Dendritic cell treated with granulocyte-macrophage colony-stimulating factor and Interleukin-4, amounts not matched to agents 40 ng/mL and 50 ng/mL, for 4 days (primary cell): ENCODE results near the gene KCTD7.
"Not testable (repeated sequence)": the region's sequence is repeated elsewhere in the genome, so short reads cannot be mapped to it uniquely, and the experiment has no call there.

ENCODE experiments used
- H3K27ac Mint-ChIP-seq: one replicate; pipeline ENCODE4 v1.8.0; 2022; ENCODE audit warnings: mild to moderate bottlenecking, mixed read lengths
- H3K27me3 Mint-ChIP-seq: one replicate; pipeline ENCODE4 v1.8.0; 2022; ENCODE audit warnings: mild to moderate bottlenecking, mixed read lengths
- H3K36me3 Mint-ChIP-seq: one replicate; pipeline ENCODE4 v1.8.0; 2022; ENCODE audit warnings: low read depth, mixed read lengths
- H3K4me1 Mint-ChIP-seq: one replicate; pipeline ENCODE4 v1.8.0; 2022; ENCODE audit warnings: low read depth, mixed read lengths
- H3K4me3 Mint-ChIP-seq: one replicate; pipeline ENCODE4 v1.8.0; 2022; ENCODE audit warnings: mild to moderate bottlenecking, moderate library complexity, mixed read lengths
- H3K9me3 Mint-ChIP-seq: one replicate; pipeline ENCODE4 v1.8.0; 2022; ENCODE audit warnings: mixed read lengths
- intact Hi-C: fragments of 100-400 bp; cut with micrococcal nuclease; formaldehyde crosslinking; loops from one replicate; pipeline ENCODE4 v1.15.0; 2022

KCTD7 gene

DNA sequence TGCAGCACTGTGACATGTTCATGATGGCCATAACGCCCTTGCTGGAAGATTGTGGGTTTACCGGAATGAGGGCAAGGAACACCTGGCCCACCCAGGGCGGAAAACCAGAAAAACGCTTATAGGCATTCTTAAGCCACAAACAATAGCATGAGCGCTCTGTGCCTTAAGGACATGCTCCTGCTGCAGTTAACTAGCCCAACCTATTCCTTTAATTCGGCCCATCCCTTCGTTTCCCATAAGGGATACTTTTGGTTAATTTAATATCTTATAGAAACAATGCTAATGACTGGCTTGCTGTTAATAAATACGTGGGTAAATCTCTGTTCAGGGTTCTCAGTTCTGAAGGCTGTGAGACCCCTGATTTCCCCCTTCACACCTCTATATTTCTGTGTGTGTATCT lies 34.6 kb upstream of the KCTD7 start:
- intact Hi-C loops: loop anchor here (5.0 kb wide), 1 partner anchor 102 kb away; no protein-coding TSS in a partner anchor
- H3K36me3 Mint-ChIP-seq: peaks cover 28% of the 10 kb centered on the region

DNA sequence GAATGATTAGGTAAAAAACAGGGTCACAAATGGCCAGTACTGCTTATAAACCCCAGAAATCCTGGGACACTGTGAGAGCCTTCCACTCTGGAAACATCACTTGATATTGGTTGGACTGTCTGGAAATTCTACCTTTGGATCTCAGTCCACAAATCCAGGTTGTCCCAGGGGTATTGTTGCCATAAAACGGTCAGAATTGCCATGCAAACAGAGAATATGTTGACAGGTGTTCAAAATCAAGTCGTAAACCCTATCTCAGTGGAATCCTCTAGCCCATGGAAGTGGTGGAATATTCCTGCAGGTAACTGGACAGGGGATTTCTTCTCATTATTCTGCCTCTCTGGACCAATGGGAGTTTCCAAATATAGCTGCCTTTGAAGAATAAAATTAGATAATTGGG lies 31.2 kb upstream of the KCTD7 start:
- intact Hi-C loops: no loop called here
- no peaks in the 10 kb centered on the region for H3K9me3 Mint-ChIP-seq
- no peaks in the 10 kb centered on the region for H3K36me3 Mint-ChIP-seq
- no peak overlapping the region for H3K4me3 Mint-ChIP-seq
- H3K27ac Mint-ChIP-seq: no peak overlapping the region
- peaks cover 19% of the 10 kb centered on the region for H3K27me3 Mint-ChIP-seq
- peaks cover 10% of the 10 kb centered on the region for H3K4me1 Mint-ChIP-seq

More for the DNA sequence above, 34.6 kb upstream of the KCTD7 start:
- H3K9me3 Mint-ChIP-seq, H3K27ac Mint-ChIP-seq, H3K4me3 Mint-ChIP-seq: not testable (repeated sequence)
- H3K4me1 Mint-ChIP-seq: peaks cover 33% of the 10 kb centered on the region
- H3K27me3 Mint-ChIP-seq: peaks cover 17% of the 10 kb centered on the region

DNA sequence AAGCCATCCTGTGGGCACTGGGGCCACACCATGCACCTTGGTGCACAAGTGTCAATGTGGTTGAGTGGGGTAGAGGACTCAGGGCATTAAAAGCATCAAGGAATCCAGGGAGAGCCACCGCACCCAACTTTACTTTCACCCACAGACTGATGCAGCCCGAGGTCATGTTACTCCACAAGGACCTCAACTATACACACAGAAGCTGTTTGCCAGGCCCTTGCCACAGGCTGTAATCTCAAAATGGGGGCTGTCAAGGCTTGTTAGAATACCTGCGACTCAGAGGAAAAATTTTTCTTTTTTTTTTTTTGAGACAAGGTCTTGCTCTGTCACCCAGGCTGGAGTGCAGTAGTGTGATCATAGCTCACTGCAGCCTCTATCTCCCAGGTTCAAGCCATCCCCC lies 26.5 kb upstream of the KCTD7 start:
- Mint-ChIP-seq H3K9me3 (no peaks in the 10 kb centered on the region), H3K27ac (no peak overlapping the region), H3K27me3 (peaks cover 13% of the 10 kb centered on the region), H3K36me3 (no peaks in the 10 kb centered on the region), H3K4me3 (no peak overlapping the region), H3K4me1 (no peaks in the 10 kb centered on the region)
- intact Hi-C loops: no loop called here

DNA sequence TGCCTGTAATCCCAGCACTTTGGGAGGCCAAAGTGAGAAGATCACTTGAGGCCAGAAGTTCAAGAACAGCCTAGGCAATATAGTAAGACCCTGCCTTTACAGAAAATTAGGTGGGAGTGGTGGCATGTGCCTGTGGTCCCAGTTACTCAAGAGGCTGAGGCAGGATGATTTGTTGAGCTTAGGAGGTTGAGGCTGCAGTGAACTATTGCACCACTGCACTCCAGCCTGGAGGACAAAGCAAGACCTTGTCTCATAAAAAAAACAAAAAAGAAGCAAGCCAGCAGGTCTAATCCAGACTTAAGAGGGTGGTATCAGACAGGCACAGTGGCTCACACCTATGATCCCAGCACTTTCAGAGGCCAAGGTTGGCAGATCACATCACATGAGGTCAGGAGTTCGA lies 24.5 kb upstream of the KCTD7 start:
- no peak overlapping the region for H3K4me3 Mint-ChIP-seq

DNA sequence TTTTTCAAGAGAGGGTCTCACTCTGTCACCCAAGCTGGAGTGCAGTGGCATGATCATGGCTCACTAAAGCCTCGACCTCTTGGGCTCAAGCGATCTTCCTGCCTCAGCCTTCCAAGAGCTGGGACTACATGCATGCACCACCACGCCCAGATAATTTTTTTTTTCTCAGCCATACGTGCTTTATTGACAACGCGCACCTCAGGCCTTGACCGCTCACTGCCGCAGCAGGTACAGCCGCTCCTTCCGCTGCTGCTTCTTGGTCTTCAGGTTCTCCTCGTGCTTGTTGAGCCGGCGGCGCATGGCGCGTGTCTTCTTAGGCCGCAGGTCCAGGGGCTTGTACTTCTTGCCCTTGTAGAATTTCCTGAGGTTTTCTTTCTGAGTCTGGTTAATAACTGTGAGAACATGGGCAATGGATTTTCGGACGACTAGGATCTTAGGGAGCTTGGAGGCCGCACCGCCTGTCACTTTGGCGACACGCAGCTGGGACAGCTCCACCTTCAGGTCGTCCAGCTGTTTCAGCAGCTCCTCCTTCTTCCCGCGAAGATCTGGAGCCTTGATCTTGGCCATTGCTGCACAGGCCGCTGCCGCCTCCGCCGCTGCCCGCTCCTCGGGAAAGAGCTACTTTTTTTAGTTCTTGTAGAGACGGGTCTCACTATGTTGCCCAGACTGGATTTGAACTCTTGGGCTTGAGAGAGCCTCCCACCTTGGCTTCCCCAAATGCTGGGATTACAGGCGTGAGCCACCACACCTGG lies 22.0 kb upstream of the KCTD7 start:
- H3K4me3 Mint-ChIP-seq, H3K36me3 Mint-ChIP-seq, H3K4me1 Mint-ChIP-seq, H3K27ac Mint-ChIP-seq, intact Hi-C loops, H3K9me3 Mint-ChIP-seq: not testable (repeated sequence)
- H3K27me3 Mint-ChIP-seq: peaks cover 17% of the 10 kb centered on the region

More for the DNA sequence above, 24.5 kb upstream of the KCTD7 start:
- Mint-ChIP-seq H3K36me3 (no peaks in the 10 kb centered on the region), H3K27me3 (peaks cover 12% of the 10 kb centered on the region), H3K4me1 (no peaks in the 10 kb centered on the region), H3K9me3 (no peaks in the 10 kb centered on the region), H3K27ac (no peak overlapping the region)
- intact Hi-C loops: no loop called here

DNA sequence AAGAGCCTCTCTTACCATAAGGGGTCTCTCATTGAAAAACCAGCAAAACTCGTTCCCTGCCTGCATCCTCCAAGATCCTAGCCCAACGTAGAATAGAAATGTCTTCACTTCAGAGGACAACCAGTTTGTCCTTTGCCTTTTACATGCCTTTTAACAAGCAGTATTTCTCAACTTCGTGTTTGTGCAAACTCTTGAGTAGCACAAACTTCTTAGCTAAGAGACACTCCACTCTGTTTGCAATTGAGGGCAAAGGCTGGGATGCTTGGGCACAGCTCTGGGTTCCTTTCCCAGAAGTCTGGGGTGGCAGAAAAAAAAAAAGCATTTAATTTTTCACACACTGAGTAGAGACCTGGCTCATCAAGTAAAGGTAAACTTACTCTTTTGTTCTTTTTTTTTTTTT lies 19.5 kb upstream of the KCTD7 start:
- H3K27ac Mint-ChIP-seq: no peak overlapping the region
- H3K27me3 Mint-ChIP-seq: peaks cover 17% of the 10 kb centered on the region
- H3K36me3 Mint-ChIP-seq: no peaks in the 10 kb centered on the region
- intact Hi-C loops: no loop called here
- no peaks in the 10 kb centered on the region for H3K4me1 Mint-ChIP-seq
- H3K4me3 Mint-ChIP-seq: no peak overlapping the region
- no peaks in the 10 kb centered on the region for H3K9me3 Mint-ChIP-seq

DNA sequence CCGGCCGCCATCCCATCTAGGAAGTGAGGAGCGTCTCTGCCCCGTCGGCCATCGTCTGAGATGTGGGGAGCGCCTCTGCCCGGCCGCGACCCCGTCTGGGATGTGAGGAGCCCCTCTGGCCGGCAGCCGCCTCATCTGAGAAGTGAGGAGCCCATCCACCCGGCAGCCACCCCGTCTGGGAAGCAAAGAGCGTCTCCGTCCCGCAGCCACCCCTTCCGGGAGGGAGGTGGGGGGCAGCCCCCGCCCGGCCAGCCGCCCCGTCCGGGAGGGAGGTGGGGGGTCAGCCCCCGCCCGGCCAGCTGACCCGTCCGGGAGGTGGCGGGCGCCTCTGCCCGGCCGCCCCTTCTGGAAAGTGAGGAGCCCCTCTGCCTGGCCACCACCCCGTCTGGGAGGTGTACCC lies 14.1 kb upstream of the KCTD7 start:
- H3K4me1 Mint-ChIP-seq, H3K9me3 Mint-ChIP-seq, intact Hi-C loops, H3K36me3 Mint-ChIP-seq, H3K27ac Mint-ChIP-seq, H3K4me3 Mint-ChIP-seq: not testable (repeated sequence)
- peaks cover 38% of the 10 kb centered on the region for H3K27me3 Mint-ChIP-seq

DNA sequence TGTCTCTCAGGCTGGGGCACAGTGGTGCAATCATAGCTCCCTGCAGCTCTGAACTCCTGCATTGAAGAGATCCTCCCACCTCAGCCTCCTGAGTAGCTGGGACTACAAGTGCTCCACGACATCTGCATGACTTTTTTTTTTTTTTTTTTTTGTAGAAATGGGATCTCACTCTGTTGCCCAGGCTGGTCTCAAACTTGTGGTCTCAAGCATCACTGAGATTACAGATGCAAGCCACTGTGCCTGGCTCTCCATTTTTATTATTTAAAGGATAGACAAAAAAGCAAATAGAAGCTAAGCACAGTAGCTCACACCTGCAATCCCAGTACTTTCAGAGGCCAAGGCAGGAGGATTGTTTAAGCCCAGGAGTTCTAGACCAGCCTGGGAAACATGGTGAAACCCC lies 13.0 kb upstream of the KCTD7 start:
- intact Hi-C loops: no loop called here
- H3K36me3 Mint-ChIP-seq: no peaks in the 10 kb centered on the region
- H3K4me1 Mint-ChIP-seq: no peaks in the 10 kb centered on the region
- H3K9me3 Mint-ChIP-seq: no peaks in the 10 kb centered on the region
- H3K27ac Mint-ChIP-seq: no peak overlapping the region
- H3K27me3 Mint-ChIP-seq: peaks cover 41% of the 10 kb centered on the region
- H3K4me3 Mint-ChIP-seq: no peak overlapping the region

DNA sequence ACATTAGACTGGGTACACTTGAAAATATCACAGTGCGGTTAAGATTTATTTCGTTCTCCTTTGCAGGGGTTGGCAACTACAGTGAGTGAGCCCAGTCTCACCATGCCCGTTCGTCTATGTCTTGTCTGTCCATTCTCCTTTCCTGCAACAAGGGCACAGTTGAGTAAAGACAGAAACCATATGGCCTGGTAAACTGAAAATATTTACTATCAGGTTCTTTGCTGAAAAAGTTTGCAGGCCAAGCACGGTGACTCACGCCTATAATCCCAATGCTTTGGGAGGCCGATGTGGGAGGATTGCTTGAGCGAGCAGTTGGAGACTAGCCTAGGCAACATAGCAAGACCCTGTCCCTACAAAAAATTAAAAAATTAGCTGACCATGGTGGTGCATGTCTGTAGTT lies 11.4 kb upstream of the KCTD7 start:
- Mint-ChIP-seq H3K27me3 (peaks cover 53% of the 10 kb centered on the region), H3K4me3 (no peak overlapping the region), H3K36me3 (no peaks in the 10 kb centered on the region), H3K27ac (no peak overlapping the region), H3K9me3 (no peaks in the 10 kb centered on the region), H3K4me1 (no peaks in the 10 kb centered on the region)
- intact Hi-C loops: no loop called here

DNA sequence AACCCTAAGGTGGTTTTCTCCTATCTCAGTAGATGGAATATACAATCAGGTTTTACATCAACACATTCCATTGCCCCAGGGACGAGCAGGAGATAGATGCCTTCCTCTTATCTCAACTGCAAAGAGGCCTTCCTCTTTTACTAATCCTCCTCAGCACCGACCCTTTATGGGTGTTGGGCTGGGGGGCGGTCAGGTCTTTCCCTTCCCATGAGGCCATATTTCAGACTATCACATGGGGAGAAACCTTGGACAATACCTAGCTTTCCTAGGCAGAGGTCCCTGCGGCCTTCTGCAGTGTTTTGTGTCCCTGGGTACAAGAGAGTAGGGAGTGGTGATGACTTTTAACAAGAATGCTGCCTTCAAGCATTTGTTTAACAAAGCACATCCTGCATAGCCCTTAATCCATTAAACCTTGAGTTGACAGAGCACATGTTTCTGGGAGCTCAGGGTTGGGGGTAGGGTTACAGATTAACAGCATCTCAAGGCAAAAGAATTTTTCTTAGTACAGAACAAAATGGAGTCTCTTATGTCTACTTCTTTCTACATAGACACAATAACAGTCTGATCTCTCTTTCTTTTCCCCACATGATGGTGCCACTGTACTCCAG lies 9.2 kb upstream of the KCTD7 start:
- H3K36me3 Mint-ChIP-seq, intact Hi-C loops, H3K4me3 Mint-ChIP-seq, H3K9me3 Mint-ChIP-seq, H3K27ac Mint-ChIP-seq, H3K4me1 Mint-ChIP-seq: not testable (repeated sequence)
- peaks cover 64% of the 10 kb centered on the region for H3K27me3 Mint-ChIP-seq

DNA sequence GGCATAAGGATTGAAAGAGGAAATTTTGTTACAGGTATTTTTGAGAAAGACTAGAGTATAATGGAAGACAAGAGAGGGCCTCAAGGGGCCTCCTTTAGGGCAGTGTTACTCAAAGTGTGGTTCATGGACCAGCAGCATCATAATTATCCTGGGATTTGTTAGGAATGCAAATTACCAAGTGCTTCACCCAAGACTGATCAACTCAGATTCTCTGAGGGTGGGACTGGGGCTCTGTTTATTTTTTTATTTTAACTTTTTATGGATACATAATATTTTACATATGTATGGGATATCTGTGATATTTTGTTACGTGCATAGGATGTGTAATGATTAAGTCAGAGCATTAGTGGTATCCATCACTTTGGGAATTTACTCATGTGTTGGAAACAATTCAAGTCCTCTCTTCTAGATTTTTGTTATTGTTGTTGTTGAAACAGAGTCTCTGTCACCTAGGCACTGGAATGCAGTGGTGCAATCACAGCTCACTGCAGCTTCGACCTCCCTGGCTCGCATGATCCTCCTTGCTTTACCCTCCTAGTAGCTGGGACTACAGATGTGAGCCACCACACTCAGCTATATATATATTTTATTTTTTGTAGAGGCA lies 2.2 kb upstream of the KCTD7 start:
- intact Hi-C loops: no loop called here
- Mint-ChIP-seq H3K4me3 (no peak overlapping the region), H3K36me3 (peaks cover 9% of the 10 kb centered on the region), H3K27ac (peak overlapping the region; percentile 98), H3K9me3 (no peaks in the 10 kb centered on the region), H3K4me1 (peaks cover 33% of the 10 kb centered on the region), H3K27me3 (peaks cover 38% of the 10 kb centered on the region)

DNA sequence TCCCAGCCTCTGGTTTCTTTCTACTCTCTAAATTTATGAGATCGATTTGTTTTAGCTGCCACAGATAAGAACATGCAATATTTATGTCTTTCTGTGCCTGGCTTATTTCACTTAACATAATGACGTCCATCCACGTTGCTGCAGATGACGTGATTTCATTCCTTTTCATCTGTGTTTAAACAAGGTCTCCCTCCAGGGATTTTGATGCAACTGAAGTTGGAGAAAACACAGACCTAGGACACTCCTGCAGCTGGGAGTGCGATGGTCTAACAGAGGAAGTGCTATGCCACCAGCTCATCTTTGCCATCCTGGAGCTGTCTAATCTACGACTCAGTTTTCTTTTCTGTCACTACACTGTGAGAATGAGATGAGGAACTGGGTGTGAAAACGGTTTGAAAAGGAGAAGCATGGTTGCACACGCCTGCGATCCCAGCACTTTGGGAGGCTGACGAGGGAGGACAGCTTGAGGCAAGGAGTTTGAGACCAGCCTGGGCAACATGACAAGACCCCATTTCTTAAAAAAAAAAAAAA lies 1.5 kb upstream of the KCTD7 start:
- Mint-ChIP-seq H3K36me3 (peaks cover 16% of the 10 kb centered on the region), H3K27me3 (peaks cover 31% of the 10 kb centered on the region), H3K27ac (peak overlapping the region; percentile 98), H3K9me3 (no peaks in the 10 kb centered on the region), H3K4me1 (peaks cover 41% of the 10 kb centered on the region), H3K4me3 (peak overlapping the region; percentile 56)
- intact Hi-C loops: no loop called here

DNA sequence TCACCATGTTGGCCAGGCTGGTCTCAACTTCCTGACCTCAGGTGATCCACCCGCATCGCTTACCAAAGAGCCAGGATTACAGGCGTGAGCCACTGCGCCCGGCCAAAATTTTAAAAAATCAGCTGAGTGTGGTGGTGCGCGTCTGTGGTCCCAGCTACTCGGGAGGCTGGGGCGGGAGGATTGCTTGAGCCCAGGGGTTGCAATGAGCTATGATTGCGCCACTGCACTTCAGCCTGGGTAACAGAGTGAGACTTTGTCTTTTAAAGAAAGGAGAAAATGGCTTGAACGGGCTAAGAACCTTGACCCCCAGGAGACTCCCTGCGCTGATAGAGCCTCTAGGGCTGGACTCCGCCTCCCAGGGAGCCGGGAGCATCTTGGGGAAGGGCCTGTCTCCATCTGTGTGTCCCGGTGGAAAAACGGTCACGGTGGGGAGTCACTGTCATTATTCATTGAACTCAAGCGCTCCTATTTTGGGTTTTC lies 760 bp upstream of the KCTD7 start:
- Mint-ChIP-seq H3K9me3 (no peaks in the 10 kb centered on the region), H3K27ac (peak overlapping the region; percentile 98), H3K4me3 (peak overlapping the region; percentile 85), H3K27me3 (peaks cover 25% of the 10 kb centered on the region), H3K4me1 (peaks cover 48% of the 10 kb centered on the region), H3K36me3 (peaks cover 23% of the 10 kb centered on the region)
- intact Hi-C loops: loop anchor here (1.0 kb wide), 2 partner anchors 36 to 54 kb away; no protein-coding TSS in a partner anchor
